Astrocyte (in vitro differentiated cells and primary cell): ENCODE measurements around the gene ZNF268. TPM values are rescaled to one million over a fixed set of nuclear protein-coding genes. Genes with fewer than 3 reads are reported as not detected.

Experiments
- DNase-seq: peaks from one replicate; pipeline ENCODE4 v3.0.0-alpha.2; 2010; ENCODE audit warnings: low read depth
- FAIRE-seq: peaks from 2 replicates; lab custom pipeline; 2011; peaks lifted over from hg19 to GRCh38; lab: Jason Lieb, UNC
- H2AFZ ChIP-seq: 2 replicates; pipeline ENCODE4 v1.6.0; 2012; ENCODE audit warnings: low read depth, low read length, inconsistent platforms
- H3K27ac ChIP-seq: 2 replicates; pipeline ENCODE4 v1.5.1; 2011; ENCODE audit warnings: low read depth, low read length, inconsistent platforms
- H3K27me3 ChIP-seq: 2 replicates; pipeline ENCODE4 v1.6.0; 2011; ENCODE audit warnings: low read length, inconsistent platforms; ENCODE audit not compliant: insufficient read depth
- H3K36me3 ChIP-seq: 2 replicates; pipeline ENCODE4 v1.5.1; 2011; ENCODE audit warnings: low read length, inconsistent platforms; ENCODE audit not compliant: insufficient read depth
- H3K4me1 ChIP-seq: 2 replicates; pipeline ENCODE4 v1.5.1; 2011; ENCODE audit warnings: low read length, inconsistent platforms; ENCODE audit not compliant: insufficient read depth
- H3K4me2 ChIP-seq: 2 replicates; pipeline ENCODE4 v1.6.0; 2012; ENCODE audit warnings: low read length, inconsistent platforms
- H3K4me3 ChIP-seq: 2 replicates; pipeline ENCODE4 v1.5.1; 2011; ENCODE audit warnings: low read depth, mild to moderate bottlenecking, low read length, inconsistent platforms; ENCODE audit not compliant: insufficient read depth
- H3K79me2 ChIP-seq: 2 replicates; pipeline ENCODE4 v1.6.0; 2012; ENCODE audit warnings: mild to moderate bottlenecking, low read length, inconsistent platforms; ENCODE audit not compliant: insufficient read depth
- H3K9ac ChIP-seq: 2 replicates; pipeline ENCODE4 v1.6.0; 2012; ENCODE audit warnings: mild to moderate bottlenecking, low read length, inconsistent platforms
- H3K9me3 ChIP-seq: 2 replicates; pipeline ENCODE4 v1.5.1; 2012; ENCODE audit warnings: low read depth, mild to moderate bottlenecking, low read length, inconsistent platforms; ENCODE audit not compliant: insufficient read depth
- H4K20me1 ChIP-seq: 2 replicates; pipeline ENCODE4 v1.6.0; 2012; ENCODE audit warnings: low read length, inconsistent platforms; ENCODE audit not compliant: insufficient read depth
- H3K27ac Mint-ChIP-seq: one replicate; pipeline ENCODE4 v1.8.0; 2021; ENCODE audit warnings: mild to moderate bottlenecking, mixed read lengths; ENCODE audit not compliant: unreplicated experiment
- H3K27me3 Mint-ChIP-seq: one replicate; pipeline ENCODE4 v1.8.0; 2021; ENCODE audit warnings: low read depth, mixed read lengths; ENCODE audit not compliant: unreplicated experiment
- H3K36me3 Mint-ChIP-seq: one replicate; pipeline ENCODE4 v1.8.0; 2021; ENCODE audit warnings: low read depth, mixed read lengths; ENCODE audit not compliant: unreplicated experiment
- H3K4me1 Mint-ChIP-seq: one replicate; pipeline ENCODE4 v1.8.0; 2021; ENCODE audit warnings: low read depth, mixed read lengths; ENCODE audit not compliant: unreplicated experiment
- H3K4me3 Mint-ChIP-seq: one replicate; pipeline ENCODE4 v1.8.0; 2021; ENCODE audit warnings: mild to moderate bottlenecking, moderate library complexity, mixed read lengths; ENCODE audit not compliant: unreplicated experiment
- H3K9me3 Mint-ChIP-seq: one replicate; pipeline ENCODE4 v1.8.0; 2021; ENCODE audit warnings: mild to moderate bottlenecking, mixed read lengths; ENCODE audit not compliant: unreplicated experiment
- CTCF ChIP-seq: IDR thresholded peaks from 2 replicates; pipeline ENCODE4 v1.5.1; 2011; ENCODE audit warnings: low read depth, mild to moderate bottlenecking, inconsistent platforms, low read length, moderate library complexity; ENCODE audit not compliant: insufficient read depth
- EZH2 ChIP-seq: IDR thresholded peaks from 2 replicates; pipeline ENCODE4 v1.6.1; 2012; ENCODE audit warnings: mild to moderate bottlenecking, low read length, inconsistent platforms; ENCODE audit not compliant: insufficient read depth
- total RNA-seq: library from RNA; stranded (reverse); gene quantifications from 2 replicates; pipeline ENCODE4 v1.2.1, GENCODE V29; 2021

Gene ZNF268
- total RNA-seq, 1 donor from 2014 or later = 21.0 TPM

- H3K4me3 Mint-ChIP-seq = no peak overlapping the region
Measured at GRCh38 chr12:133174901-133175300, 6.4 kb upstream of the ZNF268 start.

GRCh38 chr12:133180669-133181068, 626 bp upstream of the ZNF268 start:
- Mint-ChIP-seq H3K4me3 (peak overlapping the region; percentile 35), H3K27me3 (no peaks in the 10 kb centered on the region), H3K36me3 (peaks cover 35% of the 10 kb centered on the region), H3K27ac (no peak overlapping the region), H3K9me3 (peaks cover 56% of the 10 kb centered on the region), H3K4me1 (peaks cover 3% of the 10 kb centered on the region)
- Histone ChIP-seq H3K27me3 (no peaks in the 10 kb centered on the region), H3K9ac (no peak overlapping the region), H3K4me3 (no peak overlapping the region), H3K4me1 (no peaks in the 10 kb centered on the region), H2AFZ (no peak overlapping the region), H3K4me2 (no peak overlapping the region), H3K27ac (no peak overlapping the region), H4K20me1 (no peaks in the 10 kb centered on the region), H3K9me3 (peaks cover 3% of the 10 kb centered on the region), H3K79me2 (peaks cover 27% of the 10 kb centered on the region), H3K36me3 (peaks cover 9% of the 10 kb centered on the region)
- DNase-seq (no peak), FAIRE-seq (no peak)
- TF ChIP-seq EZH2 (no peak), CTCF (no peak)

More at GRCh38 chr12:133174901-133175300, 6.4 kb upstream of the ZNF268 start:
- H2AFZ ChIP-seq = no peak overlapping the region
- H3K4me1 ChIP-seq = no peaks in the 10 kb centered on the region
- peaks cover 7% of the 10 kb centered on the region for H3K9me3 ChIP-seq
- no peaks in the 10 kb centered on the region for H3K36me3 Mint-ChIP-seq
- no peaks in the 10 kb centered on the region for H3K27me3 ChIP-seq
- peaks cover 37% of the 10 kb centered on the region for H3K9me3 Mint-ChIP-seq
- H3K36me3 ChIP-seq = no peaks in the 10 kb centered on the region
- FAIRE-seq (no peak), DNase-seq (no peak)
- H3K4me2 ChIP-seq = no peak overlapping the region
- no peaks in the 10 kb centered on the region for H3K79me2 ChIP-seq
- H3K27ac Mint-ChIP-seq = no peak overlapping the region
- H3K4me3 ChIP-seq = no peak overlapping the region
- H3K9ac ChIP-seq = no peak overlapping the region
- H3K27me3 Mint-ChIP-seq = no peaks in the 10 kb centered on the region
- H4K20me1 ChIP-seq = no peaks in the 10 kb centered on the region
- TF ChIP-seq CTCF (no peak), EZH2 (no peak)
- H3K27ac ChIP-seq = no peak overlapping the region
- H3K4me1 Mint-ChIP-seq = no peaks in the 10 kb centered on the region

DNA sequence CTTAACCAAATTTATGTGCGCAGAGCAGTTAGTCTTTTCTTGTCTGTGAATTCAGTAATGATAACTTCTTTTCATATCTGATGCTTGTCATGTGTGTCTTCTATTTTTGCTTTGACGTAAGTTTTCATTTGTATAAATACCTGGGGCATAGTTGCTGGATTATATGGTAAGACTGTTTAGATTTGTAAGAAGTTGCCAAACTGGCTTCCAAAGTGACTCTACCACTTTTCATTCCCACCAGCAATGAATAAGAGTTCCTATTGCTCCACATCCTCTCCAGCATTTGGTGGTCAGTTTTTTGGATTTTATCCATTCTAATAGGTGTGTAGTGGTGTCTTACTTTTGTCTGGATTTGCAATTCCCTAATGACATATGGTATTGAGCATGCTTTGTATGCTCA, 8.9 kb downstream of the ZNF268 start:
- H3K9me3 ChIP-seq = peaks cover 65% of the 10 kb centered on the region
- H3K27me3 Mint-ChIP-seq = no peaks in the 10 kb centered on the region
- H3K9me3 Mint-ChIP-seq = peaks cover 69% of the 10 kb centered on the region
- H3K27ac ChIP-seq = no peak overlapping the region
- no peaks in the 10 kb centered on the region for H4K20me1 ChIP-seq
- H3K27me3 ChIP-seq = no peaks in the 10 kb centered on the region
- peaks cover 93% of the 10 kb centered on the region for H3K36me3 Mint-ChIP-seq
- H3K4me1 ChIP-seq = no peaks in the 10 kb centered on the region
- H3K4me3 Mint-ChIP-seq = no peak overlapping the region
- H3K79me2 ChIP-seq = peaks cover 8% of the 10 kb centered on the region
- no peak for DNase-seq
- peaks cover 77% of the 10 kb centered on the region for H3K36me3 ChIP-seq
- no peak for FAIRE-seq
- H3K27ac Mint-ChIP-seq = no peak overlapping the region
- H3K9ac ChIP-seq = no peak overlapping the region
- no peak overlapping the region for H3K4me2 ChIP-seq
- H3K4me1 Mint-ChIP-seq = no peaks in the 10 kb centered on the region
- no peak overlapping the region for H2AFZ ChIP-seq
- no peak overlapping the region for H3K4me3 ChIP-seq
- TF ChIP-seq CTCF (no peak), EZH2 (no peak)
